ENCODE results near the gene LSM14B.
"Not testable (repeated sequence)": the region's sequence is repeated elsewhere in the genome, so short reads cannot be mapped to it uniquely, and the experiment has no call there.

GRCh38 chr20:62115800-62116407 is 6.4 kb upstream of the LSM14B start:
- not testable (repeated sequence) for TF ChIP-seq CTCF (conservative IDR thresholded peaks at IDR 0.05); ZFX (IDR thresholded peaks at IDR 0.05)
